ENCODE results near the gene PLK2. TPM values are rescaled to one million over a fixed set of nuclear protein-coding genes. Genes with fewer than 3 reads are reported as not detected.

Gene PLK2
- total RNA-seq, 1 experiment from 2014 or later, result 258 TPM

- Histone ChIP-seq H3K9me3 (ENCODE audit: control insufficient read depth, insufficient read depth, low read depth, low read length) (no peaks in the 10 kb centered on the region), H3K4me1 (ENCODE audit: control insufficient read depth, insufficient read depth, low read length) (no peaks in the 10 kb centered on the region), H3K4me3 (ENCODE audit: low read depth in 2 of 2, low read length in 2 of 2) (no peak overlapping the region), H3K27ac (ENCODE audit: low read length) (no peak overlapping the region), H3K27me3 (ENCODE audit: control insufficient read depth, insufficient read depth, low read length) (peaks cover 30% of the 10 kb centered on the region), H3K36me3 (ENCODE audit: control insufficient read depth, insufficient read depth, low read length) (no peaks in the 10 kb centered on the region)
- BruUV-seq (replicated peaks), result no TSS peak
- ChIA-PET CTCF (no interaction called here), POLR2A (no interaction called here)
- in situ Hi-C loops (cut with HindIII; ENCODE audit: low pct_unique_long_range_greater_than_20kb, low sequenced_read_pairs), result no loop called here
- DNase-seq (ENCODE audit: low read depth, low spot score) (no peak), ATAC-seq (no peak)
- intact Hi-C loops (cut with micrococcal nuclease; ENCODE audit: unreplicated experiment), result no loop called here
- TF ChIP-seq CTCF (IDR thresholded peaks at IDR 0.05) (no peak), SIN3A (IDR thresholded peaks at IDR 0.05; ENCODE audit: borderline replicate concordance, insufficient read depth, low read depth, low read length) (no peak), TCF7L2 (IDR thresholded peaks at IDR 0.05; ENCODE audit: low read depth, low read length) (no peak), REST (IDR thresholded peaks at IDR 0.05; ENCODE audit: insufficient read depth in 1 of 2, low read depth in 2 of 2, low read length in 1 of 2) (no peak), POLR2AphosphoS5 (IDR thresholded peaks at IDR 0.05; ENCODE audit: low read depth, low read length) (no peak)
Observed at GRCh38 chr5:58486290-58486689, 26.4 kb upstream of the PLK2 start.

GRCh38 chr5:58484505-58484904 lies 24.6 kb upstream of the PLK2 start:
- H3K4me3 ChIP-seq (ENCODE audit: low read depth in 2 of 2, low read length in 2 of 2), result no peak overlapping the region
- H3K4me1 ChIP-seq (ENCODE audit: control insufficient read depth, insufficient read depth, low read length), result no peaks in the 10 kb centered on the region
- ChIA-PET CTCF (no interaction called here), POLR2A (no interaction called here)
- intact Hi-C loops (cut with micrococcal nuclease; ENCODE audit: unreplicated experiment), result no loop called here
- in situ Hi-C loops (cut with HindIII; ENCODE audit: low pct_unique_long_range_greater_than_20kb, low sequenced_read_pairs), result no loop called here
- no peak overlapping the region for H3K27ac ChIP-seq (ENCODE audit: low read length)
- no peaks in the 10 kb centered on the region for H3K9me3 ChIP-seq (ENCODE audit: control insufficient read depth, insufficient read depth, low read depth, low read length)
- BruUV-seq (replicated peaks), result no TSS peak
- H3K36me3 ChIP-seq (ENCODE audit: control insufficient read depth, insufficient read depth, low read length), result no peaks in the 10 kb centered on the region
- no peak for ATAC-seq
- H3K27me3 ChIP-seq (ENCODE audit: control insufficient read depth, insufficient read depth, low read length), result peaks cover 20% of the 10 kb centered on the region
- TF ChIP-seq CTCF (IDR thresholded peaks at IDR 0.05), result no peak
- DNase-seq (ENCODE audit: low read depth, low spot score), result no peak

GRCh38 chr5:58482536-58482935 lies 22.6 kb upstream of the PLK2 start:
- no peak overlapping the region for H3K4me3 ChIP-seq (ENCODE audit: low read depth in 2 of 2, low read length in 2 of 2)
- CTCF ChIA-PET, result no interaction called here
- H3K27me3 ChIP-seq (ENCODE audit: control insufficient read depth, insufficient read depth, low read length), result peaks cover 14% of the 10 kb centered on the region
- no peaks in the 10 kb centered on the region for H3K36me3 ChIP-seq (ENCODE audit: control insufficient read depth, insufficient read depth, low read length)
- in situ Hi-C loops (cut with HindIII; ENCODE audit: low pct_unique_long_range_greater_than_20kb, low sequenced_read_pairs), result no loop called here
- POLR2A ChIA-PET, result no interaction called here
- TF ChIP-seq CTCF (IDR thresholded peaks at IDR 0.05) (no peak), TCF7L2 (IDR thresholded peaks at IDR 0.05; ENCODE audit: low read depth, low read length) (no peak), REST (IDR thresholded peaks at IDR 0.05; ENCODE audit: insufficient read depth in 1 of 2, low read depth in 2 of 2, low read length in 1 of 2) (no peak), SIN3A (IDR thresholded peaks at IDR 0.05; ENCODE audit: borderline replicate concordance, insufficient read depth, low read depth, low read length) (no peak), POLR2AphosphoS5 (IDR thresholded peaks at IDR 0.05; ENCODE audit: low read depth, low read length) (no peak)
- ATAC-seq, result no peak
- H3K4me1 ChIP-seq (ENCODE audit: control insufficient read depth, insufficient read depth, low read length), result no peaks in the 10 kb centered on the region
- H3K9me3 ChIP-seq (ENCODE audit: control insufficient read depth, insufficient read depth, low read depth, low read length), result no peaks in the 10 kb centered on the region
- no peak overlapping the region for H3K27ac ChIP-seq (ENCODE audit: low read length)
- no peak for DNase-seq (ENCODE audit: low read depth, low spot score)
- intact Hi-C loops (cut with micrococcal nuclease; ENCODE audit: unreplicated experiment), result no loop called here
- no TSS peak for BruUV-seq (replicated peaks)

Data from Panc1 (cell line).